ENCODE measurements around the gene ATG4B. TPM values are rescaled to one million over a fixed set of nuclear protein-coding genes. Genes with fewer than 3 reads are reported as not detected.

ATG4B gene
- total RNA-seq, 2 donors from 2014 or later: 126 to 166 TPM

- 91 to 96% methylated on average over 6 to 17 of the region's 17 CpGs for WGBS, 2 experiments (ENCODE audit: insufficient coverage in 1 of 2, insufficient read length in 1 of 2)
- no peaks in the 10 kb centered on the region for H3K27me3 ChIP-seq (ENCODE audit: control insufficient read depth, insufficient read depth, low read length, poor library complexity, severe bottlenecking)
- H3K27ac ChIP-seq (ENCODE audit: low read depth, low read length): no peak overlapping the region
- TF ChIP-seq CTCF (conservative IDR thresholded peaks at IDR 0.05): no peak
- no peaks in the 10 kb centered on the region for H3K9me3 Mint-ChIP-seq
- no peaks in the 10 kb centered on the region for H3K27me3 Mint-ChIP-seq (ENCODE audit: insufficient read depth)
- no peak overlapping the region for H3K4me3 ChIP-seq (ENCODE audit: low read length)
- H3K27ac Mint-ChIP-seq: no peak overlapping the region
- H3K9me3 ChIP-seq (ENCODE audit: control insufficient read depth, low read length): no peaks in the 10 kb centered on the region
- H3K36me3 ChIP-seq (ENCODE audit: control insufficient read depth, insufficient read depth, low read length): peaks cover 79% of the 10 kb centered on the region
- no peaks in the 10 kb centered on the region for H3K4me1 Mint-ChIP-seq
- peaks cover 74% of the 10 kb centered on the region for H3K36me3 Mint-ChIP-seq (ENCODE audit: low read depth)
- H3K4me3 Mint-ChIP-seq: no peak overlapping the region
- DNase-seq: no peak
- no peak overlapping the region for H3K9ac ChIP-seq (ENCODE audit: extremely low read depth, low read length, poor library complexity, severe bottlenecking)
- no peaks in the 10 kb centered on the region for H3K4me1 ChIP-seq (ENCODE audit: control insufficient read depth, insufficient read depth, low read length)
Measured at GRCh38 chr2:241655516-241656189, 18.2 kb downstream of the ATG4B start.

GRCh38 chr2:241656190-241656741, 18.8 kb downstream of the ATG4B start:
- Histone ChIP-seq H3K9me3 (ENCODE audit: control insufficient read depth, low read length) (no peaks in the 10 kb centered on the region), H3K4me3 (ENCODE audit: low read length) (no peak overlapping the region), H3K4me1 (ENCODE audit: control insufficient read depth, insufficient read depth, low read length) (no peaks in the 10 kb centered on the region), H3K27me3 (ENCODE audit: control insufficient read depth, insufficient read depth, low read length, poor library complexity, severe bottlenecking) (no peaks in the 10 kb centered on the region), H3K27ac (ENCODE audit: low read depth, low read length) (no peak overlapping the region), H3K9ac (ENCODE audit: extremely low read depth, low read length, poor library complexity, severe bottlenecking) (no peak overlapping the region), H3K36me3 (ENCODE audit: control insufficient read depth, insufficient read depth, low read length) (peaks cover 78% of the 10 kb centered on the region)
- no peaks in the 10 kb centered on the region for H3K4me1 Mint-ChIP-seq
- peaks cover 77% of the 10 kb centered on the region for H3K36me3 Mint-ChIP-seq (ENCODE audit: low read depth)
- no peak overlapping the region for H3K27ac Mint-ChIP-seq
- TF ChIP-seq CTCF (conservative IDR thresholded peaks at IDR 0.05): no peak
- no peak overlapping the region for H3K4me3 Mint-ChIP-seq
- no peak for DNase-seq
- H3K27me3 Mint-ChIP-seq (ENCODE audit: insufficient read depth): no peaks in the 10 kb centered on the region
- 95 to 96% methylated on average over 7 to 13 of the region's 13 CpGs for WGBS, 2 experiments (ENCODE audit: insufficient coverage in 1 of 2, insufficient read length in 1 of 2)
- no peaks in the 10 kb centered on the region for H3K9me3 Mint-ChIP-seq

- H3K4me3 ChIP-seq (ENCODE audit: low read length): no peak overlapping the region
Measured at GRCh38 chr2:241657786-241658254, 20.3 kb downstream of the ATG4B start.

More at GRCh38 chr2:241657786-241658254, 20.3 kb downstream of the ATG4B start:
- no peak overlapping the region for H3K27ac ChIP-seq (ENCODE audit: low read depth, low read length)
- Mint-ChIP-seq H3K27me3 (ENCODE audit: insufficient read depth) (no peaks in the 10 kb centered on the region), H3K4me3 (no peak overlapping the region), H3K4me1 (no peaks in the 10 kb centered on the region), H3K27ac (no peak overlapping the region), H3K36me3 (ENCODE audit: low read depth) (peaks cover 68% of the 10 kb centered on the region), H3K9me3 (no peaks in the 10 kb centered on the region)
- WGBS, 2 experiments (ENCODE audit: insufficient coverage in 1 of 2, insufficient read length in 1 of 2): 88 to 97% methylated on average over 6 to 15 of the region's 15 CpGs
- H3K9ac ChIP-seq (ENCODE audit: extremely low read depth, low read length, poor library complexity, severe bottlenecking): no peak overlapping the region
- DNase-seq: no peak
- H3K9me3 ChIP-seq (ENCODE audit: control insufficient read depth, low read length): no peaks in the 10 kb centered on the region
- no peaks in the 10 kb centered on the region for H3K27me3 ChIP-seq (ENCODE audit: control insufficient read depth, insufficient read depth, low read length, poor library complexity, severe bottlenecking)
- H3K36me3 ChIP-seq (ENCODE audit: control insufficient read depth, insufficient read depth, low read length): peaks cover 76% of the 10 kb centered on the region
- H3K4me1 ChIP-seq (ENCODE audit: control insufficient read depth, insufficient read depth, low read length): no peaks in the 10 kb centered on the region
- TF ChIP-seq CTCF (conservative IDR thresholded peaks at IDR 0.05): no peak
